H9 (cell line): ENCODE data around the gene ERGIC3. TPM values are rescaled to one million over a fixed set of nuclear protein-coding genes. Genes with fewer than 3 reads are reported as not detected.

Source experiments
- DNase-seq: peaks from one replicate; pipeline ENCODE4 v3.0.0-alpha.2; 2017
- H2AFZ ChIP-seq: one replicate; pipeline ENCODE4 v1.6.1; 2013; ENCODE audit warnings: mild to moderate bottlenecking, low read length, control low read depth, moderate library complexity
- H2AK5ac ChIP-seq: 2 replicates; pipeline ENCODE4 v1.6.1; 2013; ENCODE audit warnings: low read length, control low read depth, mixed read lengths; ENCODE audit not compliant: insufficient read length
- H2BK120ac ChIP-seq: one replicate; pipeline ENCODE4 v1.6.1; 2013; ENCODE audit warnings: low read depth, mild to moderate bottlenecking, low read length, control low read depth, inconsistent platforms; ENCODE audit not compliant: poor library complexity, severe bottlenecking
- H2BK12ac ChIP-seq: 2 replicates; pipeline ENCODE4 v1.6.1; 2013; ENCODE audit warnings: low read length, control low read depth, mixed read lengths, low read depth; ENCODE audit not compliant: insufficient read length
- H2BK15ac ChIP-seq: 2 replicates; pipeline ENCODE4 v1.6.1; 2013; ENCODE audit warnings: low read depth, low read length, control low read depth
- H2BK20ac ChIP-seq: one replicate; pipeline ENCODE4 v1.6.1; 2013; ENCODE audit warnings: low read depth, mild to moderate bottlenecking, low read length, control low read depth, inconsistent platforms; ENCODE audit not compliant: poor library complexity, severe bottlenecking
- H2BK5ac ChIP-seq: 2 replicates; pipeline ENCODE4 v1.6.1; 2013; ENCODE audit warnings: low read length, control low read depth, mixed read lengths; ENCODE audit not compliant: insufficient read length
- H3K14ac ChIP-seq: 2 replicates; pipeline ENCODE4 v1.6.1; 2013; ENCODE audit warnings: low read length, control low read depth; ENCODE audit not compliant: insufficient read depth
- H3K18ac ChIP-seq: 2 replicates; pipeline ENCODE4 v1.6.1; 2013; ENCODE audit warnings: low read depth, mild to moderate bottlenecking, mixed read lengths, low read length, control low read depth; ENCODE audit not compliant: insufficient read length
- H3K23ac ChIP-seq: 2 replicates; pipeline ENCODE4 v1.6.1; 2013; ENCODE audit warnings: low read length, control low read depth, mixed read lengths, low read depth; ENCODE audit not compliant: insufficient read length
- H3K23me2 ChIP-seq: 2 replicates; pipeline ENCODE4 v1.6.1; 2013; ENCODE audit warnings: low read depth, mild to moderate bottlenecking, mixed read lengths, low read length, control low read depth; ENCODE audit not compliant: insufficient read length, poor library complexity, severe bottlenecking
- H3K27ac ChIP-seq: 2 replicates; pipeline ENCODE4 v1.5.1; 2013; ENCODE audit warnings: low read length, control low read depth, mixed read lengths, low read depth; ENCODE audit not compliant: insufficient read length
- H3K27me3 ChIP-seq: 2 replicates; pipeline ENCODE4 v1.6.1; 2013; ENCODE audit warnings: low read length, control low read depth, inconsistent platforms; ENCODE audit not compliant: insufficient read depth
- H3K4ac ChIP-seq: 2 replicates; pipeline ENCODE4 v1.6.1; 2013; ENCODE audit warnings: low read depth, mild to moderate bottlenecking, control low read depth, inconsistent platforms, low read length, moderate library complexity
- H3K4me1 ChIP-seq: 2 replicates; pipeline ENCODE4 v1.6.1; 2013; ENCODE audit warnings: low read length, control low read depth, inconsistent platforms; ENCODE audit not compliant: insufficient read depth
- H3K4me2 ChIP-seq: 2 replicates; pipeline ENCODE4 v1.6.1; 2013; ENCODE audit warnings: low read length, control low read depth, mixed read lengths; ENCODE audit not compliant: insufficient read length, insufficient read depth
- H3K56ac ChIP-seq: 2 replicates; pipeline ENCODE4 v1.6.1; 2013; ENCODE audit warnings: low read depth, mild to moderate bottlenecking, mixed read lengths, low read length, control low read depth; ENCODE audit not compliant: insufficient read length
- H3K79me1 ChIP-seq: 2 replicates; pipeline ENCODE4 v1.6.1; 2013; ENCODE audit warnings: low read depth, mild to moderate bottlenecking, moderate library complexity, low read length, control low read depth, inconsistent platforms; ENCODE audit not compliant: insufficient read depth, poor library complexity, severe bottlenecking
- H3K79me2 ChIP-seq: 2 replicates; pipeline ENCODE4 v1.6.1; 2013; ENCODE audit warnings: low read length, control low read depth, inconsistent platforms; ENCODE audit not compliant: insufficient read depth
- H3K9ac ChIP-seq: 2 replicates; pipeline ENCODE4 v1.6.1; 2013; ENCODE audit warnings: low read length, control low read depth, mixed read lengths; ENCODE audit not compliant: insufficient read length; ENCODE audit errors: extremely low read depth
- H3K9me3 ChIP-seq: one replicate; pipeline ENCODE4 v1.6.1; 2013; ENCODE audit warnings: low read depth, low read length, inconsistent platforms; ENCODE audit not compliant: control insufficient read depth
- H3T11ph ChIP-seq: one replicate; pipeline ENCODE4 v1.6.1; 2013; ENCODE audit warnings: mild to moderate bottlenecking, low read length, control low read depth, inconsistent platforms
- H4K20me1 ChIP-seq: one replicate; pipeline ENCODE4 v1.6.1; 2013; ENCODE audit not compliant: control insufficient read depth, insufficient read length, insufficient read depth
- H4K5ac ChIP-seq: 2 replicates; pipeline ENCODE4 v1.6.1; 2013; ENCODE audit warnings: low read depth, mild to moderate bottlenecking, mixed read lengths, low read length, control low read depth; ENCODE audit not compliant: insufficient read length
- H4K8ac ChIP-seq: replicated peaks from 2 replicates; pipeline ENCODE4 v1.6.1; 2013; ENCODE audit warnings: low read length, control low read depth, mixed read lengths, low read depth; ENCODE audit not compliant: insufficient read length
- H4K91ac ChIP-seq: 2 replicates; pipeline ENCODE4 v1.6.1; 2013; ENCODE audit warnings: low read depth, mild to moderate bottlenecking, moderate library complexity, mixed read lengths, low read length, control low read depth; ENCODE audit not compliant: insufficient read length
- H3K27ac Mint-ChIP-seq, 3 experiments: 2 replicates in 2 of 3; 3 replicates in 1 of 3; pipeline ENCODE4 v1.8.0; 2020 to 2021; ENCODE audit warnings: mixed read lengths in 3 of 3, mild to moderate bottlenecking in 1 of 3, moderate library complexity in 1 of 3
- H3K27me3 Mint-ChIP-seq: 2 replicates; pipeline ENCODE4 v1.8.0; 2021; ENCODE audit warnings: low read depth, mild to moderate bottlenecking, moderate library complexity, mixed read lengths
- H3K36me3 Mint-ChIP-seq, 3 experiments: 2 replicates in 2 of 3; 3 replicates in 1 of 3; pipeline ENCODE4 v1.8.0; 2020 to 2021; ENCODE audit warnings: low read depth in 3 of 3, mixed read lengths in 3 of 3; ENCODE audit not compliant: insufficient read depth in 1 of 3
- H3K4me1 Mint-ChIP-seq, 2 experiments: 2 replicates each; pipeline ENCODE4 v1.8.0; 2020; ENCODE audit warnings: mixed read lengths in 2 of 2
- H3K4me3 Mint-ChIP-seq, 2 experiments: 2 replicates in 1 of 2; 3 replicates in 1 of 2; pipeline ENCODE4 v1.8.0; 2020 to 2021; ENCODE audit warnings: mild to moderate bottlenecking in 2 of 2, mixed read lengths in 2 of 2, moderate library complexity in 1 of 2
- H3K9me3 Mint-ChIP-seq, 2 experiments: 2 replicates in 1 of 2; 3 replicates in 1 of 2; pipeline ENCODE4 v1.8.0; 2020; ENCODE audit warnings: mild to moderate bottlenecking in 2 of 2, mixed read lengths in 2 of 2, moderate library complexity in 1 of 2
- WGBS: extraction: QIAGEN DNeasy Blood & Tissue Kit; methylation state at CpG from one replicate; pipeline ENCODE4 v1.1.7; 2013; ENCODE audit warnings: missing lambda C conversion rate, low lambda C conversion rate, mixed read lengths; ENCODE audit not compliant: insufficient read length; ENCODE audit errors: extremely low coverage; 5-methylcytosine and 5-hydroxymethylcytosine counted together
- total RNA-seq: library from RNA; stranded (reverse); gene quantifications from 2 replicates; pipeline ENCODE4 v1.2.1, GENCODE V29; 2021
- TF ChIP-seq, protein P1 (sequence below): fragments of 200-600 bp; sonication (generic); conservative IDR thresholded peaks from 3 replicates; pipeline ENCODE4 v1.8.0; 2021; ENCODE audit warnings: antibody characterized with exemption, mild to moderate bottlenecking

Gene ERGIC3
- total RNA-seq, 1 experiment from 2014 or later = 188 TPM

- H4K91ac ChIP-seq = no peak overlapping the region
- no peak overlapping the region for H4K8ac ChIP-seq
- H3K14ac ChIP-seq = no peak overlapping the region
- no peak overlapping the region; a peak in 1 of 7 replicates for H3K27ac Mint-ChIP-seq
- H2BK15ac ChIP-seq = no peak overlapping the region
- H3K36me3 Mint-ChIP-seq = no peaks in the 10 kb centered on the region; a peak in 1 of 7 replicates
- H3K9me3 Mint-ChIP-seq = no peaks in the 10 kb centered on the region
- no peak overlapping the region for H3K4me3 Mint-ChIP-seq
- H3K4me2 ChIP-seq = no peak overlapping the region
- peaks cover 16% of the 10 kb centered on the region for H3K23me2 ChIP-seq
- H3K4ac ChIP-seq = no peak overlapping the region
- TF ChIP-seq, protein P1, sequence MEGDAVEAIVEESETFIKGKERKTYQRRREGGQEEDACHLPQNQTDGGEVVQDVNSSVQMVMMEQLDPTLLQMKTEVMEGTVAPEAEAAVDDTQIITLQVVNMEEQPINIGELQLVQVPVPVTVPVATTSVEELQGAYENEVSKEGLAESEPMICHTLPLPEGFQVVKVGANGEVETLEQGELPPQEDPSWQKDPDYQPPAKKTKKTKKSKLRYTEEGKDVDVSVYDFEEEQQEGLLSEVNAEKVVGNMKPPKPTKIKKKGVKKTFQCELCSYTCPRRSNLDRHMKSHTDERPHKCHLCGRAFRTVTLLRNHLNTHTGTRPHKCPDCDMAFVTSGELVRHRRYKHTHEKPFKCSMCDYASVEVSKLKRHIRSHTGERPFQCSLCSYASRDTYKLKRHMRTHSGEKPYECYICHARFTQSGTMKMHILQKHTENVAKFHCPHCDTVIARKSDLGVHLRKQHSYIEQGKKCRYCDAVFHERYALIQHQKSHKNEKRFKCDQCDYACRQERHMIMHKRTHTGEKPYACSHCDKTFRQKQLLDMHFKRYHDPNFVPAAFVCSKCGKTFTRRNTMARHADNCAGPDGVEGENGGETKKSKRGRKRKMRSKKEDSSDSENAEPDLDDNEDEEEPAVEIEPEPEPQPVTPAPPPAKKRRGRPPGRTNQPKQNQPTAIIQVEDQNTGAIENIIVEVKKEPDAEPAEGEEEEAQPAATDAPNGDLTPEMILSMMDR = no peak
- H3T11ph ChIP-seq = no peak overlapping the region
- H3K27me3 ChIP-seq = peaks cover 12% of the 10 kb centered on the region; the same call in 1 of the 2 replicates
- H3K9me3 ChIP-seq = no peaks in the 10 kb centered on the region
- H4K20me1 ChIP-seq = no peaks in the 10 kb centered on the region
- H2BK5ac ChIP-seq = no peak overlapping the region
- DNase-seq = no peak
- H3K27ac ChIP-seq = no peak overlapping the region
- peaks cover 9 to 14% of the 10 kb centered on the region in 2 experiments; a peak in 3 of 4 replicates for H3K4me1 Mint-ChIP-seq
- H3K27me3 Mint-ChIP-seq = peaks cover 60% of the 10 kb centered on the region
- H3K79me2 ChIP-seq = no peaks in the 10 kb centered on the region
- H2AFZ ChIP-seq = no peak overlapping the region
- H3K23ac ChIP-seq = no peak overlapping the region
- no peaks in the 10 kb centered on the region for H3K79me1 ChIP-seq
- no peak overlapping the region for H4K5ac ChIP-seq
- WGBS = no CpG with 5 or more reads among the region's 7 CpGs
- H2AK5ac ChIP-seq = no peak overlapping the region
- no peak overlapping the region for H2BK120ac ChIP-seq
- no peak overlapping the region for H2BK20ac ChIP-seq
- no peak overlapping the region for H3K56ac ChIP-seq
- H3K4me1 ChIP-seq = no peaks in the 10 kb centered on the region
- no peak overlapping the region for H3K18ac ChIP-seq
- no peak overlapping the region for H2BK12ac ChIP-seq
- no peak overlapping the region for H3K9ac ChIP-seq
Observed at GRCh38 chr20:35598476-35598875, 56.6 kb downstream of the ERGIC3 start.
